Measurements from ENCODE around the gene KLK5.

- no peak for TF ChIP-seq CTCF (IDR thresholded peaks at IDR 0.05; ENCODE audit: low read length)
- TF ChIP-seq EZH2phosphoT487 (IDR thresholded peaks at IDR 0.05; ENCODE audit: low read length), result no peak
These were observed 36.8 kb downstream of the KLK5 start for GRCh38 chr19:50916069-50916468.

Measured in MM.1S (cell line).